CD14-positive monocyte (primary cell): ENCODE data around the gene FBXL5. TPM values are rescaled to one million over a fixed set of nuclear protein-coding genes. Genes with fewer than 3 reads are reported as not detected.

Experiments
- DNase-seq, 3 donors: peaks; one replicate each; pipeline ENCODE4 v3.0.0-alpha.2; 2011 to 2022
- H2AFZ ChIP-seq: 2 replicates; pipeline ENCODE4 v1.6.0; 2012; ENCODE audit warnings: mild to moderate bottlenecking, low read depth, low read length, inconsistent platforms; ENCODE audit not compliant: insufficient read depth, poor library complexity, severe bottlenecking
- H3K27ac ChIP-seq, 2 donors: 1 replicate in 1 of 2; 2 replicates in 1 of 2; pipeline ENCODE4 v1.5.1; 2012 to 2013; ENCODE audit warnings: low read length in 2 of 2, control low read depth in 1 of 2, inconsistent platforms in 1 of 2, low read depth in 1 of 2, mild to moderate bottlenecking in 1 of 2
- H3K27me3 ChIP-seq, 2 donors: one replicate each; pipeline versions ENCODE4 v1.6.0 to v1.6.1; 2011 to 2013; ENCODE audit warnings: low read length in 2 of 2; ENCODE audit not compliant: control insufficient read depth in 2 of 2, insufficient read depth in 2 of 2
- H3K36me3 ChIP-seq, 2 donors: replicated peaks in 1 of 2; 1 replicate in 1 of 2; 2 replicates in 1 of 2; pipeline versions ENCODE4 v1.5.1 to v1.6.1; 2012 to 2013; ENCODE audit warnings: low read length in 2 of 2, control low read depth in 1 of 2, inconsistent platforms in 1 of 2, mild to moderate bottlenecking in 1 of 2; ENCODE audit not compliant: insufficient read depth in 2 of 2, control insufficient read depth in 1 of 2
- H3K4me1 ChIP-seq, 2 donors: 1 replicate in 1 of 2; 2 replicates in 1 of 2; pipeline versions ENCODE4 v1.5.1 to v1.6.1; 2012 to 2013; ENCODE audit warnings: low read length in 2 of 2, control low read depth in 1 of 2, inconsistent platforms in 1 of 2, mild to moderate bottlenecking in 1 of 2, moderate library complexity in 1 of 2; ENCODE audit not compliant: insufficient read depth in 2 of 2, control insufficient read depth in 1 of 2
- H3K4me2 ChIP-seq: replicated peaks from 2 replicates; pipeline ENCODE3; 2012; ENCODE audit warnings: low read length, moderate library complexity, mild to moderate bottlenecking; ENCODE audit not compliant: poor library complexity, severe bottlenecking; ENCODE audit errors: extremely low read depth
- H3K4me3 ChIP-seq, 3 experiments: fragments of 200-600 bp in 1 of 3; sonication (generic) in 1 of 3; replicated peaks in 1 of 3; 1 replicate in 2 of 3; 2 replicates in 1 of 3; pipeline ENCODE4 v1.5.1; 2011 to 2013; ENCODE audit warnings: low read length in 3 of 3, mild to moderate bottlenecking in 3 of 3, control low read depth in 2 of 3, low read depth in 2 of 3, inconsistent platforms in 1 of 3, moderate library complexity in 1 of 3
- H3K79me2 ChIP-seq: 2 replicates; pipeline ENCODE4 v1.6.0; 2012; ENCODE audit warnings: mild to moderate bottlenecking, control low read depth, inconsistent platforms, low read length, moderate library complexity; ENCODE audit not compliant: insufficient read depth
- H3K9ac ChIP-seq: 2 replicates; pipeline ENCODE4 v1.6.0; 2017; ENCODE audit warnings: low read length, mild to moderate bottlenecking; ENCODE audit not compliant: insufficient read depth, poor library complexity, severe bottlenecking
- H3K9me3 ChIP-seq, 2 donors: replicated peaks in 1 of 2; 1 replicate in 1 of 2; 2 replicates in 1 of 2; pipeline versions ENCODE4 v1.5.1 to v1.6.1; 2012 to 2013; ENCODE audit warnings: low read length in 2 of 2, control low read depth in 1 of 2; ENCODE audit not compliant: control insufficient read depth in 1 of 2, insufficient read depth in 1 of 2
- H4K20me1 ChIP-seq: 2 replicates; pipeline ENCODE4 v1.6.0; 2012; ENCODE audit warnings: mild to moderate bottlenecking, low read length, control low read depth, moderate library complexity; ENCODE audit not compliant: insufficient read depth
- H3K27ac Mint-ChIP-seq, 7 donors: one replicate each; pipeline ENCODE4 v1.8.0; 2020; ENCODE audit warnings: mild to moderate bottlenecking in 7 of 7, mixed read lengths in 7 of 7, moderate library complexity in 6 of 7, inconsistent platforms in 2 of 7
- H3K27me3 Mint-ChIP-seq, 3 donors: one replicate each; pipeline ENCODE4 v1.8.0; 2021 to 2022; ENCODE audit warnings: low read depth in 3 of 3, mild to moderate bottlenecking in 3 of 3, mixed read lengths in 3 of 3, moderate library complexity in 3 of 3, inconsistent platforms in 1 of 3
- H3K36me3 Mint-ChIP-seq, 2 donors: one replicate each; pipeline ENCODE4 v1.8.0; 2020; ENCODE audit warnings: mixed read lengths in 2 of 2, inconsistent platforms in 1 of 2, mild to moderate bottlenecking in 1 of 2
- H3K4me1 Mint-ChIP-seq: one replicate; pipeline ENCODE4 v1.8.0; 2020; ENCODE audit warnings: mild to moderate bottlenecking, mixed read lengths
- H3K4me3 Mint-ChIP-seq, 2 donors: one replicate each; pipeline ENCODE4 v1.8.0; 2020; ENCODE audit warnings: mild to moderate bottlenecking in 2 of 2, mixed read lengths in 2 of 2, moderate library complexity in 1 of 2
- H3K9me3 Mint-ChIP-seq, 7 donors: one replicate each; pipeline ENCODE4 v1.8.0; 2020 to 2022; ENCODE audit warnings: mixed read lengths in 7 of 7, mild to moderate bottlenecking in 6 of 7, moderate library complexity in 6 of 7, inconsistent platforms in 2 of 7
- WGBS: methylation state at CpG from one replicate; pipeline ENCODE4 v1.1.5; 2013; ENCODE audit warnings: missing lambda C conversion rate; ENCODE audit not compliant: insufficient coverage; 5-methylcytosine and 5-hydroxymethylcytosine counted together
- intact Hi-C, 2 donors: fragments of 100-400 bp; cut with micrococcal nuclease; formaldehyde crosslinking; loops; one replicate each; pipeline versions ENCODE4 v1.15.0 to v1.15.1; 2023
- polyA plus RNA-seq, 3 donors: library from polyadenylated mRNA; depleted of rRNA in 1 of 3; unstranded in 2 of 3; stranded (reverse) in 1 of 3; fragments of 300-500 nt in 2 of 3; fragments of >200 nt in 1 of 3; fragmentation: Illumina TruSeq in 2 of 3; gene quantifications; 1 replicate in 2 of 3; 2 replicates in 1 of 3; pipeline ENCODE4 v1.2.3, GENCODE V29; 2012 to 2021
- TF ChIP-seq, protein P1 (sequence below): fragments of 200-600 bp; IDR thresholded peaks from one replicate; pipeline ENCODE4 v1.8.0; 2022; ENCODE audit warnings: antibody characterized with exemption, mild to moderate bottlenecking

FBXL5 gene
- polyA plus RNA-seq, 3 donors: 172 to 518 (median 484) TPM

GRCh38 chr4:15586066-15586465 is 69.1 kb downstream of the FBXL5 start:
- intact Hi-C loops: no loop called here
- H3K4me2 ChIP-seq: peak overlapping the region; percentile 30
- peaks cover 16 to 34% of the 10 kb centered on the region in 2 donors for H3K4me1 ChIP-seq
- no peak overlapping the region for H3K9ac ChIP-seq
- peak overlapping the region in 1 of 2 donors; percentile 62 for H3K27ac ChIP-seq
- peaks cover 45% of the 10 kb centered on the region for H4K20me1 ChIP-seq
- H3K27me3 Mint-ChIP-seq: no peaks in the 10 kb centered on the region
- no peaks in the 10 kb centered on the region for H3K9me3 ChIP-seq
- no peaks in the 10 kb centered on the region for H3K36me3 ChIP-seq
- H3K36me3 Mint-ChIP-seq: peaks cover 7 to 16% of the 10 kb centered on the region in 2 donors
- DNase-seq: peak; percentile 27 to 57 (median 36)
- TF ChIP-seq, protein P1, sequence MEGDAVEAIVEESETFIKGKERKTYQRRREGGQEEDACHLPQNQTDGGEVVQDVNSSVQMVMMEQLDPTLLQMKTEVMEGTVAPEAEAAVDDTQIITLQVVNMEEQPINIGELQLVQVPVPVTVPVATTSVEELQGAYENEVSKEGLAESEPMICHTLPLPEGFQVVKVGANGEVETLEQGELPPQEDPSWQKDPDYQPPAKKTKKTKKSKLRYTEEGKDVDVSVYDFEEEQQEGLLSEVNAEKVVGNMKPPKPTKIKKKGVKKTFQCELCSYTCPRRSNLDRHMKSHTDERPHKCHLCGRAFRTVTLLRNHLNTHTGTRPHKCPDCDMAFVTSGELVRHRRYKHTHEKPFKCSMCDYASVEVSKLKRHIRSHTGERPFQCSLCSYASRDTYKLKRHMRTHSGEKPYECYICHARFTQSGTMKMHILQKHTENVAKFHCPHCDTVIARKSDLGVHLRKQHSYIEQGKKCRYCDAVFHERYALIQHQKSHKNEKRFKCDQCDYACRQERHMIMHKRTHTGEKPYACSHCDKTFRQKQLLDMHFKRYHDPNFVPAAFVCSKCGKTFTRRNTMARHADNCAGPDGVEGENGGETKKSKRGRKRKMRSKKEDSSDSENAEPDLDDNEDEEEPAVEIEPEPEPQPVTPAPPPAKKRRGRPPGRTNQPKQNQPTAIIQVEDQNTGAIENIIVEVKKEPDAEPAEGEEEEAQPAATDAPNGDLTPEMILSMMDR: no peak
- no CpG with 5 or more reads among the region's 1 CpG for WGBS
- H3K4me1 Mint-ChIP-seq: peaks cover 42% of the 10 kb centered on the region
- H3K4me3 Mint-ChIP-seq: no peak overlapping the region
- peak overlapping the region in 6 of 7 donors; percentile 30 to 78 (median 58) for H3K27ac Mint-ChIP-seq
- H3K9me3 Mint-ChIP-seq: peaks cover 0 to 2% (median 0%) of the 10 kb centered on the region in 7 donors
- peak overlapping the region in 1 of 3 experiments; percentile 1 for H3K4me3 ChIP-seq
- H3K79me2 ChIP-seq: peaks cover 5% of the 10 kb centered on the region
- no peak overlapping the region for H2AFZ ChIP-seq
- H3K27me3 ChIP-seq: no peaks in the 10 kb centered on the region

DNA sequence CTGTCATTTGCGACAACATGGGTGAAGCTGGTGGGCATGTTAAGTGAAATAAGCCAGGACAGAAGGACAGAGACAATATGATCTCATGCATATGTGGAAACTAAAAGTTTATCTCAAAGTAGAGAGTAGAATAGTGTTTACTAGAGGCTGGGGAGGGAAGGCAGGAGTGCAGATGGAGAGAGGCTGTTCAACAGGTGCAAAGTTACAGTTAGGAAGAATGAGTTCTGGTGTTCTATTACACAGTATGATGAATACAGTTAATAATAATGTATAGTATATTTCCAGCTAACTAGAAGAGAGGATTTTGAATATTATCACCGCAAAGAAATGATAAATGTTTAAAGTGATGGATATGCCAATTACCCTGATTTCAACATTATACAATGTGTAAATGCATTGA is 69.8 kb downstream of the FBXL5 start:
- DNase-seq: no peak
- Histone ChIP-seq H2AFZ (no peak overlapping the region), H3K4me3 (no peak overlapping the region), H4K20me1 (peaks cover 39% of the 10 kb centered on the region), H3K27me3 (no peaks in the 10 kb centered on the region), H3K79me2 (peaks cover 5% of the 10 kb centered on the region), H3K4me2 (no peak overlapping the region), H3K9me3 (no peaks in the 10 kb centered on the region), H3K27ac (peak overlapping the region in 1 of 2 donors; percentile 62), H3K36me3 (no peaks in the 10 kb centered on the region), H3K9ac (no peak overlapping the region), H3K4me1 (peaks cover 16 to 34% of the 10 kb centered on the region in 2 donors)
- Mint-ChIP-seq H3K4me3 (no peak overlapping the region), H3K27ac (peak overlapping the region in 6 of 7 donors; percentile 0 to 66 (median 32)), H3K9me3 (peaks cover 0 to 2% (median 0%) of the 10 kb centered on the region in 7 donors), H3K27me3 (no peaks in the 10 kb centered on the region), H3K36me3 (peaks cover 7 to 17% of the 10 kb centered on the region in 2 donors), H3K4me1 (peaks cover 42% of the 10 kb centered on the region)
- TF ChIP-seq, protein P1: no peak
- WGBS: no CpG with 5 or more reads among the region's 2 CpGs
- intact Hi-C loops: no loop called here
